H9 (cell line): ENCODE measurements around the gene P2RY8. TPM values are rescaled to one million over a fixed set of nuclear protein-coding genes. Genes with fewer than 3 reads are reported as not detected.
A peak's percentile ranks its signal among the peaks of the same experiment; 100 is the strongest.

Source experiments
- DNase-seq: peaks from one replicate; pipeline ENCODE4 v3.0.0-alpha.2; 2017
- H2AFZ ChIP-seq: one replicate; pipeline ENCODE4 v1.6.1; 2013; ENCODE audit warnings: mild to moderate bottlenecking, low read length, control low read depth, moderate library complexity
- H2AK5ac ChIP-seq: 2 replicates; pipeline ENCODE4 v1.6.1; 2013; ENCODE audit warnings: low read length, control low read depth, mixed read lengths; ENCODE audit not compliant: insufficient read length
- H2BK120ac ChIP-seq: one replicate; pipeline ENCODE4 v1.6.1; 2013; ENCODE audit warnings: low read depth, mild to moderate bottlenecking, low read length, control low read depth, inconsistent platforms; ENCODE audit not compliant: poor library complexity, severe bottlenecking
- H2BK12ac ChIP-seq: 2 replicates; pipeline ENCODE4 v1.6.1; 2013; ENCODE audit warnings: low read length, control low read depth, mixed read lengths, low read depth; ENCODE audit not compliant: insufficient read length
- H2BK15ac ChIP-seq: 2 replicates; pipeline ENCODE4 v1.6.1; 2013; ENCODE audit warnings: low read depth, low read length, control low read depth
- H2BK20ac ChIP-seq: one replicate; pipeline ENCODE4 v1.6.1; 2013; ENCODE audit warnings: low read depth, mild to moderate bottlenecking, low read length, control low read depth, inconsistent platforms; ENCODE audit not compliant: poor library complexity, severe bottlenecking
- H2BK5ac ChIP-seq: 2 replicates; pipeline ENCODE4 v1.6.1; 2013; ENCODE audit warnings: low read length, control low read depth, mixed read lengths; ENCODE audit not compliant: insufficient read length
- H3K14ac ChIP-seq: 2 replicates; pipeline ENCODE4 v1.6.1; 2013; ENCODE audit warnings: low read length, control low read depth; ENCODE audit not compliant: insufficient read depth
- H3K18ac ChIP-seq: 2 replicates; pipeline ENCODE4 v1.6.1; 2013; ENCODE audit warnings: low read depth, mild to moderate bottlenecking, mixed read lengths, low read length, control low read depth; ENCODE audit not compliant: insufficient read length
- H3K23ac ChIP-seq: 2 replicates; pipeline ENCODE4 v1.6.1; 2013; ENCODE audit warnings: low read length, control low read depth, mixed read lengths, low read depth; ENCODE audit not compliant: insufficient read length
- H3K23me2 ChIP-seq: 2 replicates; pipeline ENCODE4 v1.6.1; 2013; ENCODE audit warnings: low read depth, mild to moderate bottlenecking, mixed read lengths, low read length, control low read depth; ENCODE audit not compliant: insufficient read length, poor library complexity, severe bottlenecking
- H3K27ac ChIP-seq: 2 replicates; pipeline ENCODE4 v1.5.1; 2013; ENCODE audit warnings: low read length, control low read depth, mixed read lengths, low read depth; ENCODE audit not compliant: insufficient read length
- H3K27me3 ChIP-seq: 2 replicates; pipeline ENCODE4 v1.6.1; 2013; ENCODE audit warnings: low read length, control low read depth, inconsistent platforms; ENCODE audit not compliant: insufficient read depth
- H3K4ac ChIP-seq: 2 replicates; pipeline ENCODE4 v1.6.1; 2013; ENCODE audit warnings: low read depth, mild to moderate bottlenecking, control low read depth, inconsistent platforms, low read length, moderate library complexity
- H3K4me1 ChIP-seq: 2 replicates; pipeline ENCODE4 v1.6.1; 2013; ENCODE audit warnings: low read length, control low read depth, inconsistent platforms; ENCODE audit not compliant: insufficient read depth
- H3K4me2 ChIP-seq: 2 replicates; pipeline ENCODE4 v1.6.1; 2013; ENCODE audit warnings: low read length, control low read depth, mixed read lengths; ENCODE audit not compliant: insufficient read length, insufficient read depth
- H3K56ac ChIP-seq: 2 replicates; pipeline ENCODE4 v1.6.1; 2013; ENCODE audit warnings: low read depth, mild to moderate bottlenecking, mixed read lengths, low read length, control low read depth; ENCODE audit not compliant: insufficient read length
- H3K79me1 ChIP-seq: 2 replicates; pipeline ENCODE4 v1.6.1; 2013; ENCODE audit warnings: low read depth, mild to moderate bottlenecking, moderate library complexity, low read length, control low read depth, inconsistent platforms; ENCODE audit not compliant: insufficient read depth, poor library complexity, severe bottlenecking
- H3K79me2 ChIP-seq: 2 replicates; pipeline ENCODE4 v1.6.1; 2013; ENCODE audit warnings: low read length, control low read depth, inconsistent platforms; ENCODE audit not compliant: insufficient read depth
- H3K9ac ChIP-seq: 2 replicates; pipeline ENCODE4 v1.6.1; 2013; ENCODE audit warnings: low read length, control low read depth, mixed read lengths; ENCODE audit not compliant: insufficient read length; ENCODE audit errors: extremely low read depth
- H3K9me3 ChIP-seq: one replicate; pipeline ENCODE4 v1.6.1; 2013; ENCODE audit warnings: low read depth, low read length, inconsistent platforms; ENCODE audit not compliant: control insufficient read depth
- H3T11ph ChIP-seq: one replicate; pipeline ENCODE4 v1.6.1; 2013; ENCODE audit warnings: mild to moderate bottlenecking, low read length, control low read depth, inconsistent platforms
- H4K20me1 ChIP-seq: one replicate; pipeline ENCODE4 v1.6.1; 2013; ENCODE audit not compliant: control insufficient read depth, insufficient read length, insufficient read depth
- H4K5ac ChIP-seq: 2 replicates; pipeline ENCODE4 v1.6.1; 2013; ENCODE audit warnings: low read depth, mild to moderate bottlenecking, mixed read lengths, low read length, control low read depth; ENCODE audit not compliant: insufficient read length
- H4K8ac ChIP-seq: replicated peaks from 2 replicates; pipeline ENCODE4 v1.6.1; 2013; ENCODE audit warnings: low read length, control low read depth, mixed read lengths, low read depth; ENCODE audit not compliant: insufficient read length
- H4K91ac ChIP-seq: 2 replicates; pipeline ENCODE4 v1.6.1; 2013; ENCODE audit warnings: low read depth, mild to moderate bottlenecking, moderate library complexity, mixed read lengths, low read length, control low read depth; ENCODE audit not compliant: insufficient read length
- H3K27ac Mint-ChIP-seq, 3 experiments: 2 replicates in 2 of 3; 3 replicates in 1 of 3; pipeline ENCODE4 v1.8.0; 2020 to 2021; ENCODE audit warnings: mixed read lengths in 3 of 3, mild to moderate bottlenecking in 1 of 3, moderate library complexity in 1 of 3
- H3K27me3 Mint-ChIP-seq: 2 replicates; pipeline ENCODE4 v1.8.0; 2021; ENCODE audit warnings: low read depth, mild to moderate bottlenecking, moderate library complexity, mixed read lengths
- H3K36me3 Mint-ChIP-seq, 3 experiments: 2 replicates in 2 of 3; 3 replicates in 1 of 3; pipeline ENCODE4 v1.8.0; 2020 to 2021; ENCODE audit warnings: low read depth in 3 of 3, mixed read lengths in 3 of 3; ENCODE audit not compliant: insufficient read depth in 1 of 3
- H3K4me1 Mint-ChIP-seq, 2 experiments: 2 replicates each; pipeline ENCODE4 v1.8.0; 2020; ENCODE audit warnings: mixed read lengths in 2 of 2
- H3K4me3 Mint-ChIP-seq, 2 experiments: 2 replicates in 1 of 2; 3 replicates in 1 of 2; pipeline ENCODE4 v1.8.0; 2020 to 2021; ENCODE audit warnings: mild to moderate bottlenecking in 2 of 2, mixed read lengths in 2 of 2, moderate library complexity in 1 of 2
- H3K9me3 Mint-ChIP-seq, 2 experiments: 2 replicates in 1 of 2; 3 replicates in 1 of 2; pipeline ENCODE4 v1.8.0; 2020; ENCODE audit warnings: mild to moderate bottlenecking in 2 of 2, mixed read lengths in 2 of 2, moderate library complexity in 1 of 2
- CTCF ChIP-seq: fragments of 200-600 bp; sonication (generic); conservative IDR thresholded peaks from 3 replicates; pipeline ENCODE4 v1.8.0; 2021; ENCODE audit warnings: antibody characterized with exemption, mild to moderate bottlenecking
- WGBS: extraction: QIAGEN DNeasy Blood & Tissue Kit; methylation state at CpG from one replicate; pipeline ENCODE4 v1.1.7; 2013; ENCODE audit warnings: missing lambda C conversion rate, low lambda C conversion rate, mixed read lengths; ENCODE audit not compliant: insufficient read length; ENCODE audit errors: extremely low coverage; 5-methylcytosine and 5-hydroxymethylcytosine counted together
- total RNA-seq: library from RNA; stranded (reverse); gene quantifications from 2 replicates; pipeline ENCODE4 v1.2.1, GENCODE V29; 2021

P2RY8 gene
- total RNA-seq, 1 experiment from 2014 or later = not detected

GRCh38 chrX:1453395-1453783, 83.6 kb downstream of the P2RY8 start:
- H3K4ac ChIP-seq = no peak overlapping the region
- no peak overlapping the region for H2BK120ac ChIP-seq
- H3K23me2 ChIP-seq = no peaks in the 10 kb centered on the region
- Mint-ChIP-seq H3K27me3 (no peaks in the 10 kb centered on the region; the same call in none of the 2 replicates), H3K9me3 (peaks cover 18% of the 10 kb centered on the region in 2 experiments), H3K4me1 (0 out of 4 replicates have a peak, but pooled peaks cover 0 to 2% of the 10 kb centered on the region in 2 experiments), H3K4me3 (peak overlapping the region; percentile 75 to 81), H3K36me3 (peaks cover 18 to 19% (median 18%) of the 10 kb centered on the region in 3 experiments), H3K27ac (peak overlapping the region in 1 of 3 experiments; percentile 73; a peak in 2 of 7 replicates)
- no peak overlapping the region for H4K91ac ChIP-seq
- H2BK5ac ChIP-seq = no peak overlapping the region
- H3K9me3 ChIP-seq = peaks cover 8% of the 10 kb centered on the region
- H2BK12ac ChIP-seq = no peak overlapping the region
- H2BK20ac ChIP-seq = no peak overlapping the region
- no peak overlapping the region for H3T11ph ChIP-seq
- no peak overlapping the region for H3K56ac ChIP-seq
- peaks cover 17% of the 10 kb centered on the region; the same call in 1 of the 2 replicates for H3K79me2 ChIP-seq
- TF ChIP-seq CTCF = no peak
- no peak overlapping the region for H3K14ac ChIP-seq
- H3K23ac ChIP-seq = no peak overlapping the region
- no peaks in the 10 kb centered on the region for H3K4me1 ChIP-seq
- H3K18ac ChIP-seq = no peak overlapping the region
- H3K4me2 ChIP-seq = no peak overlapping the region
- H2BK15ac ChIP-seq = no peak overlapping the region
- no peak overlapping the region for H3K9ac ChIP-seq
- no peak overlapping the region for H4K5ac ChIP-seq
- H3K27ac ChIP-seq = no peak overlapping the region
- H4K8ac ChIP-seq = no peak overlapping the region
- DNase-seq = no peak
- no peak overlapping the region for H2AFZ ChIP-seq
- no CpG with 5 or more reads among the region's 34 CpGs for WGBS
- no peak overlapping the region for H2AK5ac ChIP-seq
- H3K79me1 ChIP-seq = peaks cover 9% of the 10 kb centered on the region
- H3K27me3 ChIP-seq = no peaks in the 10 kb centered on the region
- H4K20me1 ChIP-seq = no peaks in the 10 kb centered on the region
